HG03558 (cell line): ENCODE results near the gene EPB41L4A.
"Not testable (repeated sequence)": the region's sequence is repeated elsewhere in the genome, so short reads cannot be mapped to it uniquely, and the experiment has no call there.

ENCODE experiments used
- ATAC-seq: cut with Tn5 transposase; IDR thresholded peaks from one replicate; pipeline ENCODE4 v1.9.1; 2021; ENCODE audit warnings: moderate number of reproducible peaks; ENCODE audit not compliant: unreplicated experiment; ENCODE audit errors: extremely low read depth

The EPB41L4A gene

GRCh38 chr5:112403069-112403468, 16.0 kb downstream of the EPB41L4A start:
- ATAC-seq = no peak

GRCh38 chr5:112401924-112402323, 17.2 kb downstream of the EPB41L4A start:
- no peak for ATAC-seq

GRCh38 chr5:112397690-112398089, 21.4 kb downstream of the EPB41L4A start:
- ATAC-seq = no peak

GRCh38 chr5:112396430-112396829, 22.6 kb downstream of the EPB41L4A start:
- ATAC-seq = no peak

GRCh38 chr5:112395299-112395698, 23.8 kb downstream of the EPB41L4A start:
- not testable (repeated sequence) for ATAC-seq

GRCh38 chr5:112390327-112390726, 28.8 kb downstream of the EPB41L4A start:
- ATAC-seq = no peak

- ATAC-seq = no peak
These were observed 30.3 kb downstream of the EPB41L4A start for GRCh38 chr5:112388739-112389138.

GRCh38 chr5:112388074-112388473, 31.0 kb downstream of the EPB41L4A start:
- ATAC-seq = no peak

GRCh38 chr5:112386766-112387165, 32.3 kb downstream of the EPB41L4A start:
- no peak for ATAC-seq

GRCh38 chr5:112385969-112386368, 33.1 kb downstream of the EPB41L4A start:
- ATAC-seq = no peak

- no peak for ATAC-seq
These were observed 33.5 kb downstream of the EPB41L4A start for GRCh38 chr5:112385566-112385965.

- no peak for ATAC-seq
These were observed 34.6 kb downstream of the EPB41L4A start for GRCh38 chr5:112384523-112384922.

- ATAC-seq = no peak
These were observed 36.2 kb downstream of the EPB41L4A start for GRCh38 chr5:112382886-112383285.

- ATAC-seq = no peak
These were observed 37.6 kb downstream of the EPB41L4A start for GRCh38 chr5:112381521-112381920.

GRCh38 chr5:112379542-112380325, 39.3 kb downstream of the EPB41L4A start:
- no peak for ATAC-seq

- no peak for ATAC-seq
These were observed 44.3 kb downstream of the EPB41L4A start for GRCh38 chr5:112374818-112375217.

GRCh38 chr5:112374356-112374755, 44.7 kb downstream of the EPB41L4A start:
- ATAC-seq = no peak

GRCh38 chr5:112373885-112374284, 45.2 kb downstream of the EPB41L4A start:
- no peak for ATAC-seq

- no peak for ATAC-seq
These were observed 46.5 kb downstream of the EPB41L4A start for GRCh38 chr5:112372543-112372942.

GRCh38 chr5:112371067-112371466, 48.0 kb downstream of the EPB41L4A start:
- no peak for ATAC-seq

- no peak for ATAC-seq
These were observed 51.7 kb downstream of the EPB41L4A start for GRCh38 chr5:112367400-112367799.

- ATAC-seq = no peak
These were observed 52.1 kb downstream of the EPB41L4A start for GRCh38 chr5:112366987-112367386.
